ENCODE data around the gene PADI2.

- no peak for TF ChIP-seq CTCF (IDR thresholded peaks at IDR 0.05; ENCODE audit: low read depth, low read length, missing input control)
- no peak for TF ChIP-seq RAD21 (IDR thresholded peaks at IDR 0.05)
- no peak for TF ChIP-seq ATF3 (IDR thresholded peaks at IDR 0.05)
Measured at GRCh38 chr1:17056551-17056950, 62.7 kb downstream of the PADI2 start.

All from liver (tissue), 3 donors.